Heart right ventricle (tissue), 16 donors: ENCODE measurements around the gene MLH1. TPM values are rescaled to one million over a fixed set of nuclear protein-coding genes. Genes with fewer than 3 reads are reported as not detected.
"Not testable (repeated sequence)": the region's sequence is repeated elsewhere in the genome, so short reads cannot be mapped to it uniquely, and the experiment has no call there.

Source experiments
- ATAC-seq, 8 donors: fragments of 200-7000 bp; cut with Tn5 transposase; one replicate each; pipeline ENCODE4 v1.9.1; 2020; ENCODE audit warnings: mild to moderate bottlenecking in 8 of 8, moderate library complexity in 8 of 8, moderate number of reproducible peaks in 1 of 8
- DNase-seq, 2 donors: peaks; one replicate each; pipeline ENCODE4 v3.0.0-alpha.2; 2020
- H3K27ac ChIP-seq, 10 donors: fragments of 200-600 bp; sonication (generic) in 2 of 10; one replicate each; pipeline versions ENCODE4 v1.5.0 to v1.8.0; 2020 to 2022; ENCODE audit warnings: mild to moderate bottlenecking in 3 of 10
- H3K27me3 ChIP-seq, 7 donors: fragments of 200-600 bp; one replicate each; pipeline ENCODE4 v1.8.0; 2021 to 2022; ENCODE audit warnings: mild to moderate bottlenecking in 2 of 7
- H3K36me3 ChIP-seq, 9 donors: fragments of 200-600 bp; sonication (generic) in 1 of 9; one replicate each; pipeline versions ENCODE4 v1.5.0 to v1.8.0; 2020 to 2022; ENCODE audit warnings: mild to moderate bottlenecking in 2 of 9
- H3K4me1 ChIP-seq, 9 donors: fragments of 200-600 bp; sonication (generic) in 1 of 9; one replicate each; pipeline versions ENCODE4 v1.5.0 to v1.8.0; 2020 to 2022; ENCODE audit warnings: mild to moderate bottlenecking in 4 of 9
- H3K4me3 ChIP-seq, 10 donors: fragments of 200-600 bp; sonication (generic) in 2 of 10; one replicate each; pipeline versions ENCODE4 v1.5.0 to v1.8.0; 2020 to 2022; ENCODE audit warnings: mild to moderate bottlenecking in 7 of 10, moderate library complexity in 2 of 10
- H3K9me3 ChIP-seq, 11 donors: fragments of 200-600 bp in 10 of 11; sonication (generic) in 2 of 11; one replicate each; pipeline versions ENCODE4 v1.5.0 to v1.8.0; 2013 to 2022; ENCODE audit warnings: mild to moderate bottlenecking in 2 of 11, control low read depth in 1 of 11, moderate library complexity in 1 of 11
- CTCF ChIP-seq, 9 donors: fragments of 200-600 bp; sonication (generic) in 2 of 9; IDR thresholded peaks; one replicate each; pipeline versions ENCODE4 v1.5.0 to v1.8.0; 2021 to 2022; ENCODE audit warnings: antibody characterized with exemption in 9 of 9, mild to moderate bottlenecking in 5 of 9, moderate library complexity in 1 of 9
- WGBS, 2 donors: extraction: QIAGEN DNeasy Blood & Tissue Kit; methylation state at CpG; one replicate each; pipeline ENCODE4 v1.1.7; 2013; ENCODE audit warnings: inconsistent platforms in 1 of 2; 5-methylcytosine and 5-hydroxymethylcytosine counted together
- intact Hi-C, 10 donors: fragments of 100-400 bp; cut with DNase I; formaldehyde crosslinking; loops; one replicate each; pipeline versions ENCODE4 v1.11.1 to v1.14.2; 2022
- polyA plus RNA-seq, 2 donors: library from polyadenylated mRNA; stranded (reverse); fragments of 200-250 nt; gene quantifications; one replicate each; pipeline ENCODE4 v1.2.3, GENCODE V29; 2013
- total RNA-seq, 10 donors: library from RNA; stranded (reverse); fragmentation: NEBNext Ultra II Directional in 3 of 10; extraction: Animal tissue kit (Norgen Biotek cat#: 25700) in 3 of 10; gene quantifications; one replicate each; pipeline versions ENCODE4 v1.2.1 to v1.2.4, GENCODE V29; 2021 to 2023
- donor health status: Arrhythmogenic right ventricular cardiomyopathy.
- donor health status: ischemic (EF 13 %, LVEDD 7.1; RV severe dilation, severe dysfunction).
- donor health status: healthy with polysubstance abuse.
- donor health status: DM: no; HTN: yes; CAD: no.
- donor health status: DM: no; HTN: no; CAD: no.
- donor health status: ischemic (EF 25% LVEDD 6.9; RV normal size, moderate dysfunction).
- donor health status: ischemic (EF 25% LVEDD 5.7; RV mildly dilated, moderate dysfunction).
- donor health status: healthy.
- donor health status: DM: yes; HTN: yes; CAD: no.
- donor health status: Ischemic cardiomyopathy.
- donor health status: ischemic (EF 35%, LVEDD 5.7; RV mildly dilated, moderate dysfunction).
- donor health status: nonischemic (EF 11% LVEDD 7.7; RV severe dilation, severe dysfunction).
- donor health status: DM: yes; HTN: yes; CAD: no.
- donor health status: PGD.
- donor health status: ischemic (EF 29% LVEDD 5.4; RV normal size, mild dysfunction).
- donor health status: nonischemic (EF 23%, LVEDD 6.1; RV moderate dilation, normal function).

MLH1 gene
- total and polyA plus RNA-seq, 12 donors = 26.0 to 61.7 (median 51.7) TPM

DNA sequence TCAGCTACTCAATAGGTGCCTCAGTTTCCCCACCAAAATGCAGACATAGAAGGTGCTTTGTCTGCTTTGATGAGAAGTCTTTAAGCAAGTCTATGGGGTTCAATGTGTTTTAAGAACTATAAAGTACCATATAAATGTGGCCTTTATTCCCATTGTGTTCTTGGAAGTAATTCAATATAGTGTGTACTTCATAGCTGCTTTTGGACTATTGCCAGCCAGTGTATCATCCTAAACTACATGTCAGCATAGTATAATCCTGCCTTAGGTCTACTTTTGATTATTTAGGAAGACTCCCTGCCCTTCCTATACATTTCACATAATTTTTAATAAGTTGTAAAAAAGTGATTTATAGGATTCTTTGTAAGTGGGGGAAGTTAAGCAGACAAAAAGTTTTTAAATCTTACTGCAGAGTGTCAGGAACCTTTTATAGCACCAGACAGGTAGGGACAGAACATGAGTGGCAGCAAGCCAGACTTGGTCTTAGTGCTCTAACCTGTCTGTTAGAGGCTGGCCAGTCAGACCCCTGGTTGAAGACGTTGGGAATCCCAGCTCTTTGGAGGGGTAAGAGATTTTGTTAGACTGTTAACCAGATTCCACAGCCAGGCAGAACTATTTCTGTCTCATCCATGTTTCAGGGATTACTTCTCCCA is 48.4 kb downstream of the MLH1 start:
- Histone ChIP-seq H3K36me3 (peaks cover 0 to 98% (median 27%) of the 10 kb centered on the region in 9 donors), H3K27me3 (no peaks in the 10 kb centered on the region), H3K9me3 (peaks cover 0 to 4% (median under 1%) of the 10 kb centered on the region in 11 donors), H3K27ac (peak overlapping the region in 2 of 10 donors; percentile 3 to 7), H3K4me3 (no peak overlapping the region), H3K4me1 (peaks cover 0 to 20% (median 6%) of the 10 kb centered on the region in 9 donors)
- DNase-seq (no peak), ATAC-seq (no peak)
- TF ChIP-seq CTCF (IDR thresholded peaks at IDR 0.05) = no peak
- WGBS, 2 donors = 32 to 35% methylated on average over 1 of the region's 1 CpG
- intact Hi-C loops = no loop called here

DNA sequence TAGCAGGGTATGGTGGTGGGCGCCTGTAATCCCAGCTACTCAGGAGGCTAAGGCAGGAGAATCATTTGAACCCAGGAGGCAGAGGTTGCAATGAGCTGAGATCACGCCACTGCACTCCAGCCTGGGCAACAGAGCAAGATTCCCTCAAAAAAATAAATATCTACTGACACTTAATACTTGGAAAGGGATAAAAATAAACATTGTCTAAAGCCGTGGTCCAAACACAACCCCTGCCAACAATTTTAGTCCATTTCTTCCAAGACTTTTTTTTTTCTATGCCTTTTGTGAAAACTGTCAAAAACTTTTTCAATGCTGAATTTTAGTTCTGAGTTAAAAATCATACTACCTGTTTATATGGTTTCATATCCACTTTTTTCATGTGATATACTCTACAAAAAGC is 49.4 kb downstream of the MLH1 start:
- intact Hi-C loops, H3K27me3 ChIP-seq, DNase-seq, H3K9me3 ChIP-seq, H3K4me3 ChIP-seq: not testable (repeated sequence)
- H3K4me1 ChIP-seq = peaks cover 0 to 20% (median 6%) of the 10 kb centered on the region in 9 donors
- WGBS, 2 donors = 53 to 60% methylated on average over 3 of the region's 3 CpGs
- peaks cover 0 to 98% (median 29%) of the 10 kb centered on the region in 9 donors for H3K36me3 ChIP-seq
- peak in 1 of 8 donors; percentile 31 for ATAC-seq
- peak overlapping the region in 2 of 10 donors; percentile 13 to 22 for H3K27ac ChIP-seq

- DNase-seq (peak in 1 of 2 donors; percentile 80), ATAC-seq (peak; percentile 37 to 65 (median 56))
- TF ChIP-seq CTCF (IDR thresholded peaks at IDR 0.05) = no peak
- H3K9me3 ChIP-seq = no peaks in the 10 kb centered on the region
- 26 to 32% methylated on average over 1 of the region's 1 CpG for WGBS, 2 donors
- H3K36me3 ChIP-seq = peaks cover 0 to 100% (median 30%) of the 10 kb centered on the region in 9 donors
- no peak overlapping the region for H3K4me3 ChIP-seq
- H3K27me3 ChIP-seq = no peaks in the 10 kb centered on the region
- H3K4me1 ChIP-seq = peaks cover 18 to 66% (median 43%) of the 10 kb centered on the region in 9 donors
- intact Hi-C loops = loop anchor here in 3 of 10 donors (5.0 to 10.0 kb wide), 2 partner anchors 33 to 165 kb away; no protein-coding TSS in a partner anchor
- peak overlapping the region in 8 of 10 donors; percentile 1 to 92 (median 62) for H3K27ac ChIP-seq
Observed at GRCh38 chr3:37050282-37050681, 57.0 kb downstream of the MLH1 start.

DNA sequence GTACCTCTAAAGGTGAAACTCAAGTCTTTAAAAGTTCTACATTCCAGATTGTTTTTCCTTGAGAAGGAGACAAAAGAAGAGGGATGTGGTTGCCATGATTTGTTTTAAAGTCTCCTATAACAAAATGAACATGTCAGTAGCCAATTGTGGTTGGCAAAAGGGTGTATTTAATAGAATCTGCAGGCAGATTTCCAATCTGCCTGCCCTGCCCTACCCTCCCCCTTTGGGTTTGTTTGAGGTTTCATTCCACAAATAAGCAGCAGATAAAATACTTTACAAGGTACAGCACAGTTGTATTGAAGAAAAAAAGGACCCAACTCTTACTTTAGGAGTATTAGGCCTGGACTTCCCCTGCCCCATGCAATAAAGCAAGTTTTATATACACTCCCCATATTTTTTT is 59.5 kb downstream of the MLH1 start:
- DNase-seq (no peak), ATAC-seq (peak in 2 of 8 donors; percentile 9 to 26)
- intact Hi-C loops = loop anchor here in 3 of 10 donors (5.0 to 10.0 kb wide), 2 partner anchors 36 to 162 kb away; no protein-coding TSS in a partner anchor
- Histone ChIP-seq H3K36me3 (peaks cover 0 to 100% (median 24%) of the 10 kb centered on the region in 9 donors), H3K4me3 (no peak overlapping the region), H3K4me1 (peaks cover 21 to 80% (median 52%) of the 10 kb centered on the region in 9 donors), H3K9me3 (no peaks in the 10 kb centered on the region), H3K27me3 (no peaks in the 10 kb centered on the region), H3K27ac (peak overlapping the region in 9 of 10 donors; percentile 54 to 92 (median 84))
- no peak for TF ChIP-seq CTCF (IDR thresholded peaks at IDR 0.05)

DNA sequence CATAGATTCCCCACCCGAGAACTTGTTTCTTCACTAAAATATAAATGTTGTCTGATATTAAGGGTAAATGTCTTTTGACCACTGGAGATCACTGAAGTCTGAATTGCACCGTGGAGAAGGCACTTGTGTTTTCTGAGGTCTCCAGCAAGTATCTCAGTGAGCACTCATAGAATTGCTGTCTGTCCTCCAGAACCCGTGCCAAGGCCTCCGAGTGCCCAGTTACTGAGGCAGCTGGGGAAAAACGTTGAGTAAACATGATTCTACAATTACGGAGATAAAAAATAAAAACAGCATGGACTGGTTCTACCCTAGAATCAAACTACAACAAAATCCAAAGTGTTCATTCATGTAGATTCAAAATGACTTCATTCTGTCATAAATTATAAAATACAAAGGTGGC is 60.0 kb downstream of the MLH1 start:
- WGBS, 2 donors = 45 to 53% methylated on average over 6 of the region's 6 CpGs
- H3K27ac ChIP-seq = peak overlapping the region; percentile 54 to 92 (median 84)
- H3K36me3 ChIP-seq = peaks cover 0 to 100% (median 24%) of the 10 kb centered on the region in 9 donors
- H3K9me3 ChIP-seq = no peaks in the 10 kb centered on the region
- DNase-seq (no peak), ATAC-seq (peak in 1 of 8 donors; percentile 20)
- intact Hi-C loops = loop anchor here in 3 of 10 donors (5.0 to 10.0 kb wide), 2 partner anchors 36 to 161 kb away; no protein-coding TSS in a partner anchor
- H3K4me3 ChIP-seq = no peak overlapping the region
- H3K4me1 ChIP-seq = peaks cover 21 to 80% (median 52%) of the 10 kb centered on the region in 9 donors
- no peaks in the 10 kb centered on the region for H3K27me3 ChIP-seq
- no peak for TF ChIP-seq CTCF (IDR thresholded peaks at IDR 0.05)
